Measurements from ENCODE around the gene SLC16A9. TPM values are rescaled to one million over a fixed set of nuclear protein-coding genes. Genes with fewer than 3 reads are reported as not detected.
A peak's percentile ranks its signal among the peaks of the same experiment; 100 is the strongest.

The SLC16A9 gene
- total RNA-seq, 1 donor from 2014 or later, result 2.9 TPM

- TF ChIP-seq CTCF (conservative IDR thresholded peaks at IDR 0.05; ENCODE audit: low read depth, low read length), result no peak
- no peak overlapping the region for H3K4me3 ChIP-seq (ENCODE audit: low read depth, low read length)
- DNase-seq (ENCODE audit: low read depth), result no peak
Measured at GRCh38 chr10:59628456-59628855, 81.2 kb downstream of the SLC16A9 start.

GRCh38 chr10:59627366-59628018, 82.2 kb downstream of the SLC16A9 start:
- DNase-seq (ENCODE audit: low read depth), result no peak
- no peak overlapping the region for H3K4me3 ChIP-seq (ENCODE audit: low read depth, low read length)
- no peak for TF ChIP-seq CTCF (conservative IDR thresholded peaks at IDR 0.05; ENCODE audit: low read depth, low read length)

- DNase-seq (ENCODE audit: low read depth), result no peak
- H3K4me3 ChIP-seq (ENCODE audit: low read depth, low read length), result no peak overlapping the region
- no peak for TF ChIP-seq CTCF (conservative IDR thresholded peaks at IDR 0.05; ENCODE audit: low read depth, low read length)
Measured at GRCh38 chr10:59626523-59626869, 83.2 kb downstream of the SLC16A9 start.

- no peak overlapping the region for H3K4me3 ChIP-seq (ENCODE audit: low read depth, low read length)
- peak; percentile 82 for TF ChIP-seq CTCF (conservative IDR thresholded peaks at IDR 0.05; ENCODE audit: low read depth, low read length)
- no peak for DNase-seq (ENCODE audit: low read depth)
Measured at GRCh38 chr10:59625721-59626522, 83.7 kb downstream of the SLC16A9 start.

GRCh38 chr10:59624951-59625350, 84.7 kb downstream of the SLC16A9 start:
- H3K4me3 ChIP-seq (ENCODE audit: low read depth, low read length), result no peak overlapping the region
- DNase-seq (ENCODE audit: low read depth), result no peak
- TF ChIP-seq CTCF (conservative IDR thresholded peaks at IDR 0.05; ENCODE audit: low read depth, low read length), result no peak

GRCh38 chr10:59624136-59624535, 85.5 kb downstream of the SLC16A9 start:
- no peak for DNase-seq (ENCODE audit: low read depth)
- no peak for TF ChIP-seq CTCF (conservative IDR thresholded peaks at IDR 0.05; ENCODE audit: low read depth, low read length)
- no peak overlapping the region for H3K4me3 ChIP-seq (ENCODE audit: low read depth, low read length)
